HG03378 (cell line): ENCODE data around the gene PRDM12.

ENCODE experiments used
- ATAC-seq: cut with Tn5 transposase; IDR thresholded peaks from one replicate; pipeline ENCODE4 v1.9.1; 2021; ENCODE audit warnings: mild to moderate bottlenecking, moderate library complexity; ENCODE audit not compliant: unreplicated experiment

PRDM12 gene

DNA sequence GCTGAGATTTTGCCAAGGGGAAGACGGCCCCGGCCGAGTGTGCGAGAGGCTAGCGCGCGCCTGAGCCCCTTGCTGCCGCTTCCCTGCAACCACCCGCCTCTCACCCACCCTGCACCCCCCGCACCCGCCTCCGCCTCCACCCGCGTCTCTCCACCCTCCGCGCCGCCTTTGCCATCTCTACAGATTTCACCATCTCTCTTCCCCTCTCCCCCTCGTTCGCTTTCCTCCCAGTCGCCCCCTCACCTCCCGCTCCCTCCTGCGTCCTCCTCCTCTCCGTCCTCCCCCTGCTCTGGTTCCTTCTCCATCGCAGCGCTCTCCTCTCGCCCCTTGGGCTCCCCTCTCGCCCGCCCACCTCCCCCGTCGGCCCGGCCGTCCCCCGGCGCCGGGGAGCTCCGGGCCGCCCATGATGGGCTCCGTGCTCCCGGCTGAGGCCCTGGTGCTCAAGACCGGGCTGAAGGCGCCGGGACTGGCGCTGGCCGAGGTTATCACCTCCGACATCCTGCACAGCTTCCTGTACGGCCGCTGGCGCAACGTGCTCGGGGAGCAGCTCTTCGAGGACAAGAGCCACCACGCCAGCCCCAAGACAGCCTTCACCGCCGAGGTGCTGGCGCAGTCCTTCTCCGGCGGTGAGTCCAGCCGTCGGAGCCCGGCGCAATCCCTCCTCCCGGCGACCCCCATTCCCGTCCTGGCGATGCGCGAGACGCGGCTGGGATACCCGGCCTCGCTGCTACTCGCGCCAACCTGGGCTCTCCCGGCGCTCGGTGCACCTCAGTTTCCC lies at the start of gene PRDM12:
TSS of gene PRDM12 (plus strand) at position 344 of the 778 bp plus-strand sequence. CDS start at position 404, 60 bp downstream.
- no peak for ATAC-seq

DNA sequence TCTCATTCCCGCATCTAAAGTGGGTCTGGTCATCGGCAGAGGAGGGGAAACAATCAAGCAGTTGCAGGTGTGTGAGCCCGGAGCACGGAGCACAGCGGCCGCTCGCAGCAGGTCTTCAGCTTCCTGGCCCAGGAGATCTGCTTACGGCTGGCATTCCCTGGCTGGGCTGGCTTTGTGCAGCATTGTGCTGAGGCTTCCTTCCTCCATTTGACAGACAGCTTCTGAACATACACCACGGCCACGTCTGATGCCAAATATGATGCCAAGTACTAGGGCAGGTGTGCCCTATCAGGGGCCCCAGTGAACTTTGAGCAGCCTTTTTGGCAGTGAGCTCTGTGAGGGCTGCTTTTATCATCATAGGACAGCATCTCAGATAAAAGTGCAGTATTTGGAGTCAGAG lies 47.9 kb upstream of the PRDM12 start:
- ATAC-seq: no peak

GRCh38 chr9:130623466-130623865 lies 40.9 kb upstream of the PRDM12 start:
- ATAC-seq: no peak

DNA sequence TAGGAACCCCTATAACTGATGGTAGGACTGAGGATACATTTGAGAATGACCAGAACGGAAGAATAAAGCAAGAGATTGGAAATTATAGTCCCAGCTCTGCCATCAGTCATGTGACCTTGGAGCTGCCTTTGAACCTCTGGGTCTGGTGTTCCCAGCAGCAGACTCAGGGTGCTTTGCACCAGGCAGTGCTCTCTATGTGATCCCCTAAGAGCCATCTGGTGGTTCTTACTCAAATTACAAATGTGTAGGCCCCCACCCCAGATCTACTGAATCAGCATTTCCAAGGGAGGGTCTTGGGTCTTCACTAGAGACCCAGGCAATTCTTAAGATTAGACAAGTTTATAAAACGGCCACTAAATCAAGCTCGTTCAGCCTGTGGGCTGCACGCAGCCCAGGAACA lies 40.2 kb upstream of the PRDM12 start:
- no peak for ATAC-seq

DNA sequence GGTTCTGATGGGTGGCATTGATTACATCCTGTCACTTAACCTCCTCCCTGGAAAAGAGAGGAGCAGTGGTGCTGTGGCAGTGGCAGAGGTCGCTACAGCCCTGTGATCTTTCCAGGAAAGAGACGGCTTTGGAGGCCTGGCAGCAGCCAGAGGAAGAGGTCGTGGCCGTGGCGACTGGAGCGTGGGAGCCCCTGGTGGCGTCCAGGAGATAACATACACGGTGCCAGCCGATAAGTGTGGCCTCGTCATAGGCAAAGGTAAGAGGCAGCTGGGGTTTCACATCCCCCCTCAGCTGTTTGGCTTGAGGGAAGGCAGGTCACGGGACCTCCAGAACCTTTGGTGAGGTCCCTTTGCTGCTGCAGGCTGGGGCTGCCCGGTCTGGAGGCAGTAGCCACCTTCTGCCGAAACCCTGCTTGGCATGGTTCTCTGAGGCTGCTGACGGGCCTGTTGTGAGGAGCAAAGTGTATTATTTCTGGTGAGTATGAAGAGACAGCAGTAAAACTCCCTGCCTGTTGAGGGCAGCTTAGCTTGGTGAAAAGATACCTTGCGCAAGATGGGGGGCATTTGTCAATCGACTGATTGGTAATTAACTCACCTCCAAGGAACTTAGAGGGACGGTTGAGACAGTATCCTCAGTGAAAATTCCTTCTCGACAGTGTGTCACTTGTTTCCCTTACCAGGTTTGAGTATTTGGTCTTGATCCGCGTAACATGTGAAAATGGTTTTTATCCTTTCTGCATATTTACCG lies 38.0 kb upstream of the PRDM12 start:
- ATAC-seq: no peak

- ATAC-seq: no peak
These were observed 37.3 kb upstream of the PRDM12 start for GRCh38 chr9:130627051-130627450.

DNA sequence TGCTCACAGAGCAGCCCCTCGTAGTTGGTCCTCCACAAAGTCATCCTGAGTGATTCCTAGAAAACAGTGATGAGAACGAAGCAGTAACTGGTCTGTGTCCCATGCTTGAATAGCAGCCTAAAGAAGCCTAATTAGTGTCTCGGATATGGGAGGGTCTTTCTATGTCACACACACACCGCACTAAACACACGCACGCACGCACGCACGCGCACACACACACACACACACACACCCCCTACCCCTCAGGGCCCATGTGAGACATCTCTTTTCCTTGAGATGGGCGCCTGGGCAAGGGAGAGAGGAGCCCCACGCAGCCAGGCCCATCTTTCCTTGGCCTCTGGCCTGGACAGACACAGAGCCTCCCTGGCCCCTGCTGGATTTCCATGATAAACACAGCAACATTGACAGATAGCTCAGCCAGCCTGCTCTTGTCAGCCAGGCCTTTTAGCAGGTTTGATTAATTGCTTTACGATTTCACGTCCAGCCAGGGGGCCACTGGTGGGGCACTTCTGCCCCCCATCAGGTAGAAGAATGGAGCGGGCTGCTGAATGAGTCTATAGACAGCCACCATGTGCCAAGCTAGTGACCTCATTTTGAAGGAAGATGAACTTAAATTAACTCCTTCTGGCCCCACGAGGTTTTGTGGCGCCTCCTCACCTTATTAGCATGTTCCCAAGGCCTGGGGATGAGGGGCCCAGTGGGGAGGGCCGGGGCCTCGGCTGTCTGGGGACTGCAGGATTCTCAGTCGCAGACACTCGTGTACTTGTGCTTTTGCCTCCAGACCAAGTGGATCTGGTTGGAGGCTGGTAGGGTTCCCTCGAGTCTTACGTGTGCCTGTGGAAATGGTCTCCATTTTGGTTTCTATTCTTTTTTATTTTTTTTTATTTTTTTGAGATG lies 36.2 kb upstream of the PRDM12 start:
- ATAC-seq: no peak

GRCh38 chr9:130629443-130630070 lies 34.8 kb upstream of the PRDM12 start:
- ATAC-seq: no peak

- no peak for ATAC-seq
These were observed 34.3 kb upstream of the PRDM12 start for GRCh38 chr9:130630071-130630450.

DNA sequence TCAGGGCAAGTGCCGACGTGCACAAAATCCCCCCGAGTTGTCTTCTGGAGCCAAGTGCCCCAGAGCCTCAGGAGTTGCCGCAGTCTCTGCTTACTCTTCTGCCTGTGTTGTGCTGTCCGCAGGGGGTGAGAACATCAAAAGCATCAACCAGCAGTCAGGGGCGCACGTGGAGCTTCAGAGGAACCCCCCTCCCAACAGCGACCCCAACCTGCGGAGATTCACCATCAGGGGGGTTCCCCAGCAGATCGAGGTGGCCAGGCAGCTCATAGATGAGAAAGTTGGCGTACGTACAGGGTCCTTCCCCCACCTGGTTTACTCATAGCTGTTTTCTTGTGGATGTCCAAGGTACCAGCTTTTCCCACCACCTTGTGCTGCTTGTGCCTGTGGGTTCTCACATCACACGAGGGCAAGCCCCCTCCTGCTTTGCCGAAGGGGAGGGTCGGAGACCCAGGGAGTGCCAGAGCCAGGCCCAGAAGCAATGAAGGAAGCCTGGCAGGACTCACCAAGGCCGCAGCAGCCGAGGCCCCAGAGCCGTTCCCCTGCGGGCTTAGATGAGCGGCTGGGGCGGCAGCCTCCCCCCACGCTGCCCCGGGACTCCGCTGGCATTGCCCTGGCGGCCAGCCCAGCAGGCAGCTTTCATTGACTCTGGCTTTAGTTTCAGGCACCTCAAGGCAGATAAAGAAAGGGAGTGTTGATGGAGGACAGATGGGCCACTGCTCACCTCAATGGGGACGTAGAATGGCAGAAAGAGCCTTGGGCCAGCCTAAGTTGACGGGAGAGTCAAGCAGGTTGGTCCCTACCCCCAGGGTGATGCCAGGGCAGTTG lies 33.7 kb upstream of the PRDM12 start:
- no peak for ATAC-seq

- ATAC-seq: no peak
These were observed 32.9 kb upstream of the PRDM12 start for GRCh38 chr9:130631331-130632080.

- ATAC-seq: no peak
These were observed 32.2 kb upstream of the PRDM12 start for GRCh38 chr9:130632081-130632710.

GRCh38 chr9:130632841-130633240 lies 31.6 kb upstream of the PRDM12 start:
- ATAC-seq: no peak

- no peak for ATAC-seq
These were observed 30.8 kb upstream of the PRDM12 start for GRCh38 chr9:130633336-130634190.

DNA sequence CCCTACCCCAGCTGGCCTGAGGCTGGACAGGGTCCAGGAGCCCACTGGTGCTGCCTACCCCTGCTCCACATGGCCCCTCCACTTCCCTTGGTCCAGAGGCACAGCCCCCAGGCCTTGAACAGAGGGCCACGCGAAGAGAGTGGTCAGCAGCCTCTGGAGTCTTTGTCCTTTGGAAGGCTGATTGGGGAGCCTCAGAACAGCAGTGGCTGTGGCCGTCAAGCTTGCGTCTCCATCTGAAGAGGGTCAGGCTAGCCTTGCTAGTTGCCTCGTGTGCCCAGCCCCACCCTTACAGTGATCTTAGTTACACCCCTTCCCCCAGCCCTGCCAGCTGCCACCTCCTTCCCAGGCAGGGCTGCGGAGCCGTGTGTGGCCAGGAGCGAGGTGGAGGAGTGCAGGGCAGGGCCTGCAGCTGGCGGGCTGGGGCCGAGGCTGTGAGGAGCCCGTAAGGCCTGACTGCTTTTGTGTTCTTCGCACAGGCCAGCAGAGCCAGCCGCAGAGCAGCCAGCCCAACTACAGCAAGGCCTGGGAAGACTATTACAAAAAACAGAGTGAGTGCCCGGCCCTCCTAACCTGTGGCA lies 30.1 kb upstream of the PRDM12 start:
- no peak for ATAC-seq

DNA sequence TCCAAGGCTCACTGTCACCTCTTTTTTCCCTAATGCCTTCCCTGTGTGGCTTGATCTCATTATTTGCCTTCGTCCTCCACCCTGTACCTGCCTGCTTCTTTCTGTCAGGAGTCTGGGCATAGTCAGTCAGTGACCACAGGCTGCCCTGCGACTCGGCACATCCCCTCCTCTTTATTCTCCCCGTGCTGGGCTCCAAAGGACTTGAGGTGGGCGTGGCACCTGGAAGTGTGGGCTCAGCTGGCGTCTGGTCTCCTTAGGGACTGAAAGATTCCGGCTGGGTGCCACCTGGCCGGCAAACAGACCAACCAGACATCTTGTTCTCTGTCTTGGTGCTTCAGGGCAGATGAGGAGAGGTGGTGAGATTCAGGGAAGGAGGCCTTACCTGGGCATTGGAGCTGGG lies 29.6 kb upstream of the PRDM12 start:
- ATAC-seq: no peak

GRCh38 chr9:130635306-130635705 lies 29.1 kb upstream of the PRDM12 start:
- ATAC-seq: no peak
